Ascending aorta (tissue), 2 donors: ENCODE data around the gene MMP26. TPM values are rescaled to one million over a fixed set of nuclear protein-coding genes. Genes with fewer than 3 reads are reported as not detected.

ENCODE experiments used
- DNase-seq, 2 donors: peaks; one replicate each; pipeline ENCODE4 v3.0.0-alpha.2; 2019; ENCODE audit warnings: low spot score in 2 of 2
- H3K27ac ChIP-seq, 2 donors: fragments of 200-600 bp; sonication (generic); one replicate each; pipeline ENCODE4 v1.5.1; 2016 to 2017; ENCODE audit warnings: mild to moderate bottlenecking in 1 of 2
- H3K27me3 ChIP-seq: fragments of 200-600 bp; sonication (generic); one replicate; pipeline ENCODE4 v1.5.1; 2017
- H3K36me3 ChIP-seq, 2 donors: fragments of 200-600 bp; sonication (generic); one replicate each; pipeline ENCODE4 v1.5.1; 2016
- H3K4me1 ChIP-seq, 2 donors: fragments of 200-600 bp; sonication (generic); one replicate each; pipeline ENCODE4 v1.5.1; 2016 to 2017; ENCODE audit warnings: mild to moderate bottlenecking in 1 of 2
- H3K4me3 ChIP-seq, 2 donors: fragments of 200-600 bp; sonication (generic); one replicate each; pipeline ENCODE4 v1.5.1; 2016 to 2017; ENCODE audit warnings: mild to moderate bottlenecking in 1 of 2
- H3K9me3 ChIP-seq, 2 donors: fragments of 200-600 bp; sonication (generic); one replicate each; pipeline ENCODE4 v1.5.1; 2016
- intact Hi-C: fragments of 100-400 bp; cut with DNase I; formaldehyde crosslinking; loops from one replicate; pipeline ENCODE4 v1.15.1; 2023
- total RNA-seq: library from RNA; depleted of rRNA; stranded (reverse); fragments of >200 nt; gene quantifications from one replicate; pipeline ENCODE4 v1.1.0, GENCODE V29; 2016
- TF ChIP-seq, protein P1 (sequence below), 3 experiments: fragments of 200-600 bp in 2 of 3; fragments of 450-650 bp in 1 of 3; sonication (generic) in 2 of 3; IDR thresholded peaks; one replicate each; pipeline ENCODE4 v1.5.1; 2016 to 2019; ENCODE audit warnings: antibody characterized with exemption in 3 of 3, mild to moderate bottlenecking in 1 of 3, moderate library complexity in 1 of 3

Gene MMP26
- total RNA-seq, 1 donor from 2014 or later = not detected

DNA sequence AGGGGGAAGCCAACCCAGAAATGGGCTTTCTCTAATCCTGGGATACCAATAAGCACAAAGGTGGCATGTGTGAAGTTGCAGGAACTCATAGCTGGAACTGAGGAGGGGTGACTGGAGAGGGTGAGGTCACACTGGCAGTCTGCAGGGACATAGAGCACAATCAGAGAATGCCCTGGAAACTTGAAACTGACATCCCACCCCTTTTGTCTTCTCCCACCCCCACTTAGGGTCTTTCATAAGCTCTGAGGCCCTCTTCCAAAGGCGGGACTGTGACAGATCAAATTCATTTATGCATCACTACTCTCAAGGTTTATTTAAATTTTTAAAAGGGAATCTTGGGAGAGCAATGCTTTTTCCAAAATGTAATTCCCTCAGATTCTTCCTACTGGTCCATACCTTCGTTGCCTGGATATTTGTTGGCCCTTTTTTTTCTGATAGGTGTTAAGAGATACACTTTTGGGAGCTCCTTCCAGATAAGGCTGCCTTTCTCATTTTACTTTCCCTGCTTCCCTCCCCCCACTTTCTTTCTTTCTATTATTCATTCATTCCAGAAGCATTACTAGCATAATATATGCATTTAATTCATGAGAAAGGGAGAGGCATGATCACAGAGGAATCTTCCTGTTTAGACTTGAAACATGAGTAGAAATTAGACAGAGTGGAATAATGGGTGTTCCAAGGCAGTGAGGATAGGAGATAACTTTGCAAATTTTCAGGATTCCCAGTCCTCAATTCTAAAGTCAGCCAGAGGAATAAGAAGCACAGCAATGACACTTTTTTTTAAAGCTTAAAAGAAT lies 21.8 kb upstream of the MMP26 start:
- Histone ChIP-seq H3K4me1 (no peaks in the 10 kb centered on the region), H3K36me3 (no peaks in the 10 kb centered on the region), H3K27ac (no peak overlapping the region), H3K27me3 (no peaks in the 10 kb centered on the region), H3K4me3 (no peak overlapping the region), H3K9me3 (no peaks in the 10 kb centered on the region)
- TF ChIP-seq, protein P1, sequence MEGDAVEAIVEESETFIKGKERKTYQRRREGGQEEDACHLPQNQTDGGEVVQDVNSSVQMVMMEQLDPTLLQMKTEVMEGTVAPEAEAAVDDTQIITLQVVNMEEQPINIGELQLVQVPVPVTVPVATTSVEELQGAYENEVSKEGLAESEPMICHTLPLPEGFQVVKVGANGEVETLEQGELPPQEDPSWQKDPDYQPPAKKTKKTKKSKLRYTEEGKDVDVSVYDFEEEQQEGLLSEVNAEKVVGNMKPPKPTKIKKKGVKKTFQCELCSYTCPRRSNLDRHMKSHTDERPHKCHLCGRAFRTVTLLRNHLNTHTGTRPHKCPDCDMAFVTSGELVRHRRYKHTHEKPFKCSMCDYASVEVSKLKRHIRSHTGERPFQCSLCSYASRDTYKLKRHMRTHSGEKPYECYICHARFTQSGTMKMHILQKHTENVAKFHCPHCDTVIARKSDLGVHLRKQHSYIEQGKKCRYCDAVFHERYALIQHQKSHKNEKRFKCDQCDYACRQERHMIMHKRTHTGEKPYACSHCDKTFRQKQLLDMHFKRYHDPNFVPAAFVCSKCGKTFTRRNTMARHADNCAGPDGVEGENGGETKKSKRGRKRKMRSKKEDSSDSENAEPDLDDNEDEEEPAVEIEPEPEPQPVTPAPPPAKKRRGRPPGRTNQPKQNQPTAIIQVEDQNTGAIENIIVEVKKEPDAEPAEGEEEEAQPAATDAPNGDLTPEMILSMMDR (IDR thresholded peaks at IDR 0.05) = no peak
- no peak for DNase-seq
- intact Hi-C loops = no loop called here

DNA sequence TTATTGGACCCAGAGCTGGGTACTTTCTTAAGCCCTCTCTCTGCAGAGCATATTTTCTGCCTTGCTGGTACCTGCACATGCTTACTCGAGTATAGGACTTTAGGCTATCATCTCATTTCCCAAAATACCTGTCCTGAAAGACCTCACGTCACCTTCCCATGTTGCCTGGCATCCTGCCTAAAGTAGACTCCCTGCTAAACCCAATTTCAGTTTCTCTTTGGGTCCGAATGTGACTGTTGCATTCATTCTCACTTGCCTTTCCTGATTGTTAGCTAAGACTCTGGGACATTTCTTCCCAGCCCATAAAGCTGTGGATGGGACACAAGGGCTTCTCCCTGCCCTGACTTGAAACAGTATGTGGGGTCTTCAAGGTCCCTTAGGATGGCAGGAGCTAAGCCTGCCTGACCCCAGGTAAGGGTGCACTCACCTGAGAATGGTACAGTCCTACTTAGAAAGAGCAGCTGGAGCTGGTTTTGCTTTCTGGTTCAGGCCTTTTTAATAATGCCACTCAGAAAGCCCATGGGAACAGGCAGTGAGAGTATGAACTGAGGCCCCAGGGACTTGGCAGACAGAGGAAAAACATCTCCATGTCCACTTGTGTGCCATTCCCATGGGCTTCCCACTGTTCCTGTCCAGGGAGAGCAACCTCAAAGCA lies 19.8 kb upstream of the MMP26 start:
- Histone ChIP-seq H3K36me3 (no peaks in the 10 kb centered on the region), H3K27ac (no peak overlapping the region), H3K9me3 (no peaks in the 10 kb centered on the region), H3K4me1 (no peaks in the 10 kb centered on the region), H3K4me3 (no peak overlapping the region), H3K27me3 (no peaks in the 10 kb centered on the region)
- TF ChIP-seq, protein P1 (IDR thresholded peaks at IDR 0.05) = no peak
- intact Hi-C loops = no loop called here
- no peak for DNase-seq

DNA sequence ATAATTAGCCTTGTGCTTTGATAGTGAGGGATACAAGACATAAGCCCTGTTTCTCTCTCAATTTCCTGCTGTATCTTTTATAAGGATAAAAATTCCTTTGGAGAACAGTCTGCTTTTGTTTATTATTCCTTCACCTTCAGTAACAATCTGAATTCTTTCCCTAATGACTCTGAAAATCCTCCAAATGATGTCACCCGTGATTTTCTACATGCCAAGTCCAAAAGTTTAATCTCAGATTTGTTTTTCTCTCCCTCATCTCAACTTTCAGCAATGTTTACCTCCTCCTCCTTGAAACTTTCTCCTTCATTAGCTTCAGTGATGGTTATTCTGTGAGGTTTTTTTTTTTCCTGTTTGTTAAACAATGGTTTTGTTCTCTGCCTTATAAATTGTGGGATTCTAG lies 9.1 kb upstream of the MMP26 start:
- H3K27me3 ChIP-seq = no peaks in the 10 kb centered on the region
- intact Hi-C loops = no loop called here
- H3K4me3 ChIP-seq = no peak overlapping the region
- no peaks in the 10 kb centered on the region for H3K4me1 ChIP-seq
- TF ChIP-seq, protein P1 (IDR thresholded peaks at IDR 0.05) = no peak
- no peak overlapping the region for H3K27ac ChIP-seq
- no peaks in the 10 kb centered on the region for H3K36me3 ChIP-seq
- H3K9me3 ChIP-seq = no peaks in the 10 kb centered on the region
- no peak for DNase-seq

DNA sequence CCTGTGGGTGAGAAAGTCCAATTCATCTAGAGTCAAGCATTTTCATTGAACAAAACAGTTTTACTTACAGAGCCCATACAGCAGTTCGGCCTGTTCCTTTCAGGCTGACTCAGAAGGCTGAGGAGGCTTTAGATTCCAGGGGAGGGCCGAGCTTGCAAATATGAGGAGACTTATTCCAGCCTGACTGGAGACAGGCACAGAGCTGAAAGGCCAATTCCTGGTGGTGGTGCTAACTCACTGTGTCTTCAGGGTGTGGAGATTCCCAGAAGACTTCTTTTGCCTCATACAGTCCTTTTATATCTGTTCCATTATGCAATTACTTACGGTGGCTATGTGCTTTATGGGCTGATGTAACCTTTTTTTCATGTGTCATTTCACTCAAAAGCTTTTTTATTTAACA lies 7.0 kb upstream of the MMP26 start, which contains the start of gene OR51E2:
Gene OR51E2, minus strand, starts transcription at position 269 of the 400 bp plus-strand sequence. CDS start 15,142 bp downstream, outside the sequence.
- Histone ChIP-seq H3K9me3 (no peaks in the 10 kb centered on the region), H3K4me3 (no peak within 1 kb of the TSS), H3K4me1 (no peaks in the 10 kb centered on the region), H3K27me3 (no peaks in the 10 kb centered on the region), H3K27ac (no peak within 1 kb of the TSS), H3K36me3 (no peaks in the 10 kb centered on the region)
- intact Hi-C loops = no loop called here
- TF ChIP-seq, protein P1 (IDR thresholded peaks at IDR 0.05) = no peak
- no peak for DNase-seq

DNA sequence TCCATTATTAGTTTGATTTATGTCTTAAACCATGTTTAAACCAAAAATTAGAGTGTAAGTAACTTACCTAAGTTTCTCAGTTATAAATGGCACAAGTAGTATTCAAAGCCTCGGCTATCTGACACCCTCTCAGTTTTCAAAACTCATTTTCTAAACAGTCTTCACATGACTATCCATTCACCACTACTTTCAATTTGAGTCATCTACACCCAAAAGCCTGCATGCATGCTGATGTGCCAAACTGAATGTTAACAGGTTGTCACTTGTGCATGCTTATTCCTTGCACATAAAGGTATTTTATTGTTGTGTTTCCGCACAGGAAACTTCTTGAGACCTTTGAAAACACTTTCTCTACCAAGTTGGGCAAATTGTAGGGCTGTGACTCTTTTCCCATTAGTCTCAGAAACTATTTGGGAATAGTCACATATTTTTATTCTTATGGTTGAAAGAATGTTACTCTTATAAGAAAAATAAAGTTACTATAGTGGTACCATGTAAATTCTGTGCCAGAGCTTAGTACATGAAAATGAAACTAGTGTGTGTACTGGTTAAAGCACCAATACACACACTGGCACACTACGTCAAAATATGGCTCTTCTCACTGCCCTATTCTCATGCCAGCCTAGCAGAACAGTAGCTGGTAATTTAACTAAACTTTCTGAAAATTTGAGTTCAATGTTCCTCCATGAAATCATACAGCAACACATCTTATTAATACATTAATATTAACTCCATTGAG lies 4.7 kb upstream of the MMP26 start:
- Histone ChIP-seq H3K36me3 (no peaks in the 10 kb centered on the region), H3K27me3 (no peaks in the 10 kb centered on the region), H3K9me3 (no peaks in the 10 kb centered on the region), H3K4me1 (no peaks in the 10 kb centered on the region), H3K4me3 (no peak overlapping the region), H3K27ac (no peak overlapping the region)
- TF ChIP-seq, protein P1 (IDR thresholded peaks at IDR 0.05) = no peak
- no peak for DNase-seq
- intact Hi-C loops = no loop called here
